DND-41 (cell line): ENCODE data around the gene PLEKHA5.

Source experiments
- CTCF ChIP-seq: IDR thresholded peaks from 2 replicates; pipeline ENCODE4 v1.5.1; 2012; ENCODE audit warnings: borderline replicate concordance, low read length, moderate library complexity, mild to moderate bottlenecking; ENCODE audit not compliant: poor library complexity, severe bottlenecking; ENCODE audit errors: extremely low read depth
- EZH2 ChIP-seq: IDR thresholded peaks from 3 replicates; pipeline ENCODE4 v1.6.1; 2012; ENCODE audit warnings: borderline replicate concordance, low read depth, mild to moderate bottlenecking, moderate library complexity, low read length, inconsistent platforms; ENCODE audit not compliant: severe bottlenecking

- TF ChIP-seq EZH2 (no peak), CTCF (no peak)
Observed at GRCh38 chr12:19227880-19228210, 98.3 kb downstream of the PLEKHA5 start.
